DND-41 (cell line): ENCODE data around the gene PNPLA2.

ENCODE experiments used
- ATAC-seq: fragments of 200-7000 bp; cut with Tn5 transposase; 3 replicates; pipeline ENCODE4 v1.9.1; 2021; ENCODE audit warnings: low read depth; ENCODE audit not compliant: insufficient read depth
- DNase-seq: peaks from one replicate; pipeline ENCODE4 v3.0.0-alpha.2; 2020
- H2AFZ ChIP-seq: 2 replicates; pipeline ENCODE4 v1.6.0; 2012; ENCODE audit warnings: low read depth, low read length
- H3K27ac ChIP-seq: 2 replicates; pipeline ENCODE4 v1.5.1; 2012; ENCODE audit warnings: low read length, inconsistent platforms
- H3K27me3 ChIP-seq: fragments of 200-600 bp; sonication (generic); 2 replicates; pipeline ENCODE4 v1.6.0; 2012; ENCODE audit warnings: low read length, mild to moderate bottlenecking, inconsistent platforms; ENCODE audit not compliant: insufficient read depth, poor library complexity
- H3K36me3 ChIP-seq: 2 replicates; pipeline ENCODE4 v1.5.1; 2012; ENCODE audit warnings: low read length, inconsistent platforms; ENCODE audit not compliant: insufficient read depth
- H3K4me1 ChIP-seq: 2 replicates; pipeline ENCODE4 v1.5.1; 2012; ENCODE audit warnings: mild to moderate bottlenecking, low read length; ENCODE audit not compliant: insufficient read depth
- H3K4me2 ChIP-seq: 2 replicates; pipeline ENCODE4 v1.6.0; 2012; ENCODE audit warnings: mild to moderate bottlenecking, moderate library complexity, low read length, inconsistent platforms; ENCODE audit not compliant: insufficient read depth
- H3K4me3 ChIP-seq, 2 experiments: fragments of 200-600 bp in 1 of 2; shearing (Covaris generic) in 1 of 2; 2 replicates each; pipeline ENCODE4 v1.5.1; 2012 to 2016; ENCODE audit warnings: inconsistent platforms in 2 of 2, low read length in 2 of 2, mild to moderate bottlenecking in 2 of 2, low read depth in 1 of 2, moderate library complexity in 1 of 2
- H3K79me2 ChIP-seq: 2 replicates; pipeline ENCODE4 v1.6.0; 2012; ENCODE audit warnings: low read length, inconsistent platforms; ENCODE audit not compliant: insufficient read depth
- H3K9ac ChIP-seq: 2 replicates; pipeline ENCODE4 v1.6.0; 2012; ENCODE audit warnings: low read depth, mild to moderate bottlenecking, inconsistent platforms, low read length, moderate library complexity
- H3K9me3 ChIP-seq: 2 replicates; pipeline ENCODE4 v1.5.1; 2012; ENCODE audit warnings: low read length, moderate library complexity, mild to moderate bottlenecking, inconsistent platforms; ENCODE audit not compliant: insufficient read depth, severe bottlenecking
- H4K20me1 ChIP-seq: 2 replicates; pipeline ENCODE4 v1.6.0; 2012; ENCODE audit warnings: low read length; ENCODE audit not compliant: insufficient read depth
- EZH2 ChIP-seq: IDR thresholded peaks from 3 replicates; pipeline ENCODE4 v1.6.1; 2012; ENCODE audit warnings: borderline replicate concordance, low read depth, mild to moderate bottlenecking, moderate library complexity, low read length, inconsistent platforms; ENCODE audit not compliant: severe bottlenecking
- TF ChIP-seq, protein P1 (sequence below): IDR thresholded peaks from 2 replicates; pipeline ENCODE4 v1.5.1; 2012; ENCODE audit warnings: borderline replicate concordance, low read length, moderate library complexity, mild to moderate bottlenecking; ENCODE audit not compliant: poor library complexity, severe bottlenecking; ENCODE audit errors: extremely low read depth

The PNPLA2 gene

DNA sequence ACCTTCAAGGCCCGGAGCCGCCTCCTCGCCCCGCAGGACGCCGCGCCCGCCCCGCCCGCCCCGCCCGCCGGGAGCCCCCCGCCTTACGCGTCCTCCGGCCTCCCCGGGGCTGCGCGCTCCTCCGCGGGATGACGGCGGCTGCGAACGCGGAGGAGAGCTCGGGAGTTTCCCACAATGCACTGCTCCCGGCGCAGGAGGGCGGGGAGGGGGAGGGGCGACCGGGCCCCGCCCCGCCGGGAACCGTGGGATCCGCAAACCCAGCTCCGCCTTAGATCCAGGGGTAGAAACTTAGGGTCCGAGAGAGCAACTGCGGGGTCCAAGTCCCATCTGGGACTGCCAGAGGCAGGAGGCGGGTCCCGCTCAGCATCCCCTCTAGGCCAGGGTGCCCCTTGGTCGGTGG lies 28.8 kb upstream of the PNPLA2 start, which contains the start of gene CEND1:
CEND1 (minus strand) TSS at position 148 of the 400 bp plus-strand sequence. CDS start 1,514 bp downstream, outside the sequence.
- Histone ChIP-seq H3K4me3 (no peak within 1 kb of the TSS), H3K4me1 (peaks cover 3% of the 10 kb centered on the region), H2AFZ (no peak within 1 kb of the TSS), H3K36me3 (peaks cover 29% of the 10 kb centered on the region), H3K9me3 (no peaks in the 10 kb centered on the region), H3K4me2 (no peak within 1 kb of the TSS), H3K9ac (no peak within 1 kb of the TSS), H3K79me2 (no peaks in the 10 kb centered on the region), H3K27me3 (no peaks in the 10 kb centered on the region), H3K27ac (no peak within 1 kb of the TSS), H4K20me1 (peaks cover 25% of the 10 kb centered on the region)
- ATAC-seq (no peak), DNase-seq (no peak)
- TF ChIP-seq, protein P1, sequence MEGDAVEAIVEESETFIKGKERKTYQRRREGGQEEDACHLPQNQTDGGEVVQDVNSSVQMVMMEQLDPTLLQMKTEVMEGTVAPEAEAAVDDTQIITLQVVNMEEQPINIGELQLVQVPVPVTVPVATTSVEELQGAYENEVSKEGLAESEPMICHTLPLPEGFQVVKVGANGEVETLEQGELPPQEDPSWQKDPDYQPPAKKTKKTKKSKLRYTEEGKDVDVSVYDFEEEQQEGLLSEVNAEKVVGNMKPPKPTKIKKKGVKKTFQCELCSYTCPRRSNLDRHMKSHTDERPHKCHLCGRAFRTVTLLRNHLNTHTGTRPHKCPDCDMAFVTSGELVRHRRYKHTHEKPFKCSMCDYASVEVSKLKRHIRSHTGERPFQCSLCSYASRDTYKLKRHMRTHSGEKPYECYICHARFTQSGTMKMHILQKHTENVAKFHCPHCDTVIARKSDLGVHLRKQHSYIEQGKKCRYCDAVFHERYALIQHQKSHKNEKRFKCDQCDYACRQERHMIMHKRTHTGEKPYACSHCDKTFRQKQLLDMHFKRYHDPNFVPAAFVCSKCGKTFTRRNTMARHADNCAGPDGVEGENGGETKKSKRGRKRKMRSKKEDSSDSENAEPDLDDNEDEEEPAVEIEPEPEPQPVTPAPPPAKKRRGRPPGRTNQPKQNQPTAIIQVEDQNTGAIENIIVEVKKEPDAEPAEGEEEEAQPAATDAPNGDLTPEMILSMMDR, result no peak
- TF ChIP-seq EZH2, result no peak

DNA sequence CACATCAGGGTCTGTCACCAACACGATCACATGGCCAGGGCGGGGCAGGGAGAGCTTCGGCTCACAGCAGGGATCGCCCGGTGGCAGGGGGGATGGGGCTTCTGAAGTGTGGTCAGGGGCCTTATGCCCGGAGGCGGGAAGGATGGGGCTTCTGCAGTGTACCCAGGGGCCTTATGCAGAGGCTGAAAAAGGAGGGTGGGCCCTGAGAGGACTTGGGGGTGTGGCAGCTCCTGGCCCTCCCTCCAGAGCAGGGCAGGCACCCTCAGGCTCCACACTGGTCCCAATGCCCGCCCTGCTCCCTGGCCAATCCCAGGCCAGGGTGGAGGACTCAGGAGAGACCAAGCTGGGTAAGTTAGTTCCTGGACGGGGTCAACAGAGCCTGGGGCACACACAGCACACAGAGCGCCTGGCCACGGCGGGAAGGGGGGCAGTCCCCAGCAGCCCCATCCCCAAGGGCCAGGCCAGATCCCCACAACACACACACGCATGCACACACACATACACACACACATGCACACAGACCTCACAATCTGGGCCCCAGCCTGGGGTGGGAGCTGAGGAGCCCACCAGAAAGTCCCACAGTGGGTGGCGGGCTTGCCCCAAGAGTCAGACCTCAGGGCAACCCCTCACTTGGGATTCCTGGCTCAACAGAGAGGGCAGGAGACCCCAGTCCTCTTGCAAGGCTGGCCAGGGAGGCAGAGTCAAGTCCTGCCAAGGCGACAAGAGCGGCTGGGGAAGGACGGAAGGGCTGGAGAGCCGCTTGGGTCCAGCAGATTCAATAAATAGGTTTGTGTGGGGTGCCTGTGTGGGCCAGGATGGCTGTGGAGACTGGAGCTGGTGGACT lies 27.8 kb upstream of the PNPLA2 start:
- Histone ChIP-seq H3K36me3 (peaks cover 29% of the 10 kb centered on the region), H2AFZ (no peak overlapping the region), H3K9ac (no peak overlapping the region), H3K4me2 (no peak overlapping the region), H3K4me3 (no peak overlapping the region), H3K27me3 (no peaks in the 10 kb centered on the region), H3K9me3 (no peaks in the 10 kb centered on the region), H4K20me1 (peaks cover 33% of the 10 kb centered on the region), H3K4me1 (peaks cover 13% of the 10 kb centered on the region), H3K79me2 (peaks cover 7% of the 10 kb centered on the region), H3K27ac (no peak overlapping the region)
- ATAC-seq (0 out of 3 replicates have a peak, but pooled peaks have one; percentile 10), DNase-seq (no peak)
- TF ChIP-seq EZH2, result no peak
- TF ChIP-seq, protein P1, result no peak

DNA sequence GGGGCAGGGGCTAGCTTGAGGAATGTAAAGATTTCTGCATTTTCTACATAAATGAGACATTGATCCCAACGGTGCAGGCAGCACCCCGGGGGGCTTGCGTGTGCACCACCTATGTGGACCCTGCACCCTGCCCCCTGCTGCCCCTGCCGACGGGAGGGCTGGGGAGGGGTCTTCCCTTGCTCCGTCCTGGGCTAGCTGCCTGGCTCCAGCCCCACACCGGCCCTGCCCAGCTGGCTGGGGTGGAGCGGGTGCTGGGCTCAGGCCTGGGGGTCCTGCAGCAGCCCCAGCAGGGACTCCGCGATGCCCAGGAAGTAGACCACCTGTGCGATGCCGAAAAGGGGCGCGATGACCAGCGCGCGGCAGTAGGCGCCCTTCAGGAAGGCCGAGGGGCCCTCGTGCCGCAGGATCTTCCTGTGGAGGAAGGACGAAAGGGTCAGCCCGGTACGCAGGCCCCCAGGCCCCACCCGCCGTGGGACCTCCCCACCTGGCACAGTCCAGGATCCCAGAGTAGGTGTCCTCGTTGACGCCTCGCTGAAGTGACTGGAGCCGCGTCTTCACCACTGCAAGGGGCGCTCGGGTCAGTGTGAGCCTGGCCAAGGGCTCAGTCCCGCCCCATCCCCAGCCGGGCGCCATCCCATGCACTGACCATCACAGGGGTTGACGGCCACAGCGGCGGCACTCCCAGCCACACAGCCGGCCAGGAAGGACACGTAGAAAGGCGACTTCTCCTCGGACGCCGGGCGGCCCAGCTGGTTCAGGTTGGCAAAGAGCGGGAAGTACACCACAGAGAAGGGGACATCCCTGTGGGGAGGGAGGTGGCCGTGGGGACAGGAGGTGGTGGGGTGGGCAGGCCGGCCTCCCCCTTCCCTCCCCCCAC lies 26.8 kb upstream of the PNPLA2 start:
- no peaks in the 10 kb centered on the region for H3K9me3 ChIP-seq
- no peak overlapping the region for H3K4me3 ChIP-seq
- no peak for TF ChIP-seq EZH2
- TF ChIP-seq, protein P1, result no peak
- H3K79me2 ChIP-seq, result peaks cover 16% of the 10 kb centered on the region
- H4K20me1 ChIP-seq, result peaks cover 37% of the 10 kb centered on the region
- DNase-seq (no peak), ATAC-seq (no peak)
- H3K4me2 ChIP-seq, result no peak overlapping the region
- no peak overlapping the region for H3K27ac ChIP-seq
- no peak overlapping the region for H3K9ac ChIP-seq
- peaks cover 22% of the 10 kb centered on the region for H3K4me1 ChIP-seq
- H2AFZ ChIP-seq, result no peak overlapping the region
- H3K27me3 ChIP-seq, result no peaks in the 10 kb centered on the region
- H3K36me3 ChIP-seq, result peaks cover 29% of the 10 kb centered on the region
